Measurements from ENCODE around the gene USH1G.
A peak's percentile ranks its signal among the peaks of the same experiment; 100 is the strongest.
"Not testable (repeated sequence)": the region's sequence is repeated elsewhere in the genome, so short reads cannot be mapped to it uniquely, and the experiment has no call there.

The USH1G gene

DNA sequence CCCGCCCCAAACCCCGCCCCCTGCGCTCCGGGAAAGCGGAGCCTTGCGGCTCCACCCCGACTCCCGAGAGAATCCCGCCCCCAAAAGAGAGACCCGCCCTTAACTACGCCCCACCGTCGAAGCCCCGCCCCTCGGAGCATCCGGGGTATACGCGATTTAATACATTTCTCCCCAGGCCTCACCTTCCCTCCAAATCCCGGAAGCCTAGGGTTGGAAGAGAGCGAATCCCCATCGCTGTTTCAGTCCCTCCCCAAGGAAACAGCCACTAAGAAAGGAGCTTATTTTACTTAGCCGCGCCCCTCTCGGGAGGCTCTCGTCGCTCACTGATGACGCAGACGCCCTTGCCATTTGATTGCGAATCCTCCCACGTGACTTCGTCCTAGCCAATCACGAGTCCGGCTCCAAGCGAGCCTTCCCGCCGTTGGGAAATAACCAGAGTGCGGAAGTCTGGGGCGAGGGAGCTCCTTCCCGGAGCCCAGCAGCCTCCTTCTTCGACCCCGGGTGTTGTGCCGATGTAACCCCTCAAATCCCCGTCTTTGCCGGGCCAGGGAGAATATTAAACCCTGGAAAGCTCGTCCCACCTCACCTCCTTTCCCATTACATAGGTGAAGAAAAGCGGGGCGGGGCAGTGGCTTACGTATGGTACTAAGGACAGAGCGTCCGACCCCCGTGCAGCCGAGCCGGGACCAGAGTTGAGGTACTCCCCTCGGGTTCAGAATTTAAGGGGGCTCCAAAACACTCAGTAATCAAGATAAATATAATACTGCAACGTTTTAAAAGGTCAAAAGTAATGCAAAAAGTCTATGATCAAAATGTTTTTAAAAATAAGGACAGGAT is 49.8 kb downstream of the USH1G start:
- DNase-seq = peak; percentile 100

DNA sequence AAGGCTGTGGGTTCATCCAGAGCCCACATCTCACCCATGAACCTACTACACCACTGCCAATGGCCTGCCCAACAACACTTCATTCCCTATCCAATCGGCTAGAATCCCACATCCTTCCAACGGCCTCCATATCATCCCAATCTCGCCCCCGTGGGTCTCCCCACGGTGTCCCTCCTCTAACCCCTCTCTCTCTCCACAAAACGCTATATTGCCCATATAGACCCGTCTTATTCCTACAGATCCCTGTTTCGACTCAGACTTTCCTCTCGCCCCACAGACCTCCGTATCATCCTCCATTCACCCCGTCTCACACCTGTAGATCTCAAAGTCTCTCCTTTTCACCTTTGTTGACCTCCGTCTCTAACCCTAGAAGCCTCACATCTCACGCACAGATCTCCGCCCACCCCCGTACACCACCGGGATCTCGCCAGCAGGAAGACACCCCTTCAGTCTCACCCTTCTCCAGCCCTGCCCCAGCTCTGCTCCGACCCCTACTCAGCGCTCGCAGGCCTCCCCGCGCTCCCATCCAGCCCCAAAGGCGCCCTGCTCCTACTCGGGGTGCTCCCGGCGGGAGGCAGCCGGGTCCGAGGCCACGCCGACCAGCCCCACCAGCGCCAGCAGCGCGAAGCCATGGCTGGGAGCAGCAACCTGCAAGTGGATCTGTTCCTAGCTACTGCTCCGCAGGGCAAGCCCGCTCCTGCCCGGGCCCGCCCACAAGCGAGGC is 50.6 kb downstream of the USH1G start, which contains the start of gene FDXR:
FDXR (minus strand) TSS at position 682 of the 724 bp plus-strand sequence; CDS start at position 632, 50 bp downstream.
- DNase-seq = no peak

DNA sequence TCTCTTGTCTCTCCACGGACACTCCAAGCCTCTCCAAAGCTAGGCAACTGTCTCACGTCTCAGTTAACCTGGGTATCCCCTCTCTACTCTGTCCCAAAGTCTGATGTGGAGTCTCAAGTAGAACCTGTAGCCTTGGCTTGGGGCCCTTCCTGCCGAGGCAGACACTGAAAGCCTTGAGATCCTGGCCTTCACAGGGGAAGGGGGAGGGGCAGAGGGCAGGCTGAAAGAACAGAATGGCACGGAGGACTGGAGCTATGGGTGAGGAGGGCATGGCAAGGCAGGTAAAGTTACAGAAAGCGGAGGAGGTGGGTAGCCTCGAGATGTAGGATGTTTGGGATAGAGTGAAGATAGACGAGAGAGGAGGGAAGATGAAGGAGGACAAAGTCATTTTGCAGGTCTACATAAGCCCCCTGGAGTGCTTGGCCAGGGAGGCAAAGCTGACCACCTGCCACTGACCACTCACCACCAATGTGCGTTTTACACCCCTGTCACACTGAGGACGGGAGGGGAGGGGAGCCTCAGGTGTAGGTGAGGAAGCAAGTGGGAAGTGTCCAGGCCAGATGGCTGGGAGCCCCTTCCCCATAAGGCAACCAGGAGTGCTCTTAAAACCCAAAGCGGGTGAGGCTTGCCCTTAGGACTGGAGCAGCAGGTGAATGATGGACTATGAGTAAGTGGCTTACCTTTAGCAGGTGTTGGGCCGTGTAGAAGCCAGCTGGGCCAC is 51.5 kb downstream of the USH1G start:
- DNase-seq = no peak

DNA sequence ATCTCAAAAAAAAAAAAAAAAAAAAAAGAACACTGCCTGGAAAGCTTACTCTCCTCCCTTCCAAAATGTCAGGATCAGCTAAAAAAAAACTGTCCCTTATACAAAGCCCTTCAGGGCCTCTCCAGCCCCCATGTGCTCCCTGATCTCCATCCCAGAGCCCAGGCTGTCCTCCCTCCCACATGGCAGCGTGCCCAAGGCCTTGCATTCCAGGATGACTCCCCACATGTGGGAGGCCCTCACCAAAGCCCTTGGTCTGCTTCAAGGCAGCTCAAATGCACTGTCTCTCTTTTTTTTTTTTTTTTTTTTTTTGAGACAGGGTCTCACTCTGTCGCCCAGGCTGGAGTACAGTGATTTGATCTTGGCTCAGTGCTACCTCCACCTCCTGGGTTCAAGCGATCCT is 52.5 kb downstream of the USH1G start:
- DNase-seq = no peak

DNA sequence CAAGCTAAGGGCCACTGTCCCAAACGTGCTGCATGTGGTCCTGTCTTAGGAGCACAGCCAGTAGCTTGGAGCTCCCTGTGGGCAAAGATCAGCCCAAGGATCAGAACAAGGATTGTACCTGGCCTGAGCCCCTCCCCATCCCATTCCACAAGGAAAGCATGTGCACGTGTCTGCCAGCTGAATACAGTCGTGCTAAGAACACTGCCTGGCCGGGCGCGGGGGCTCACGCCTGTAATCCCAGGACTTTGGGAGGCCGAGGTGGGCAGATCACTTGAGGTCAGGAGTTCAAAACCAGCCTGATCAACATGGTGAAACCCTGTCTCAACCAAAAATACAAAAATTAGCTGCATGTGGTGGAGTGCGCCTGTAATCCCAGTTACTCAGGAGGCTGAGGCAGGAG is 53.0 kb downstream of the USH1G start:
- not testable (repeated sequence) for DNase-seq

DNA sequence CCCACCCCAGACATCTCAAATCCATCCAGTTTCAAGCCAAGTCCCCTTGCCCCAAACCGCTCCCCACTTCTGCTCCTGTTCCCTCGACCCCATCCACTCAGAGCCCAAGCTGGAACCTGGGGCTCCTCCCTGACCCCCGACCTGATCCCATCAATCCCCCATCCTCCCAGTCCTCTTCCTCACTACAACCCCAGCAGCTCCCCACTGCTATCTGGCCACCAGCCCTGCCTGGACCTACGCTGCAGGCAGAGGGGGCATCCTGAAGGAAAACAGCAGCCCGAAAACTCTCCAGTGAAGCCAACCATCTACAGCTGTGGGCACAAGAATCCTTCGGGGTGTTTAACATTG is 54.2 kb downstream of the USH1G start:
- no peak for DNase-seq

DNA sequence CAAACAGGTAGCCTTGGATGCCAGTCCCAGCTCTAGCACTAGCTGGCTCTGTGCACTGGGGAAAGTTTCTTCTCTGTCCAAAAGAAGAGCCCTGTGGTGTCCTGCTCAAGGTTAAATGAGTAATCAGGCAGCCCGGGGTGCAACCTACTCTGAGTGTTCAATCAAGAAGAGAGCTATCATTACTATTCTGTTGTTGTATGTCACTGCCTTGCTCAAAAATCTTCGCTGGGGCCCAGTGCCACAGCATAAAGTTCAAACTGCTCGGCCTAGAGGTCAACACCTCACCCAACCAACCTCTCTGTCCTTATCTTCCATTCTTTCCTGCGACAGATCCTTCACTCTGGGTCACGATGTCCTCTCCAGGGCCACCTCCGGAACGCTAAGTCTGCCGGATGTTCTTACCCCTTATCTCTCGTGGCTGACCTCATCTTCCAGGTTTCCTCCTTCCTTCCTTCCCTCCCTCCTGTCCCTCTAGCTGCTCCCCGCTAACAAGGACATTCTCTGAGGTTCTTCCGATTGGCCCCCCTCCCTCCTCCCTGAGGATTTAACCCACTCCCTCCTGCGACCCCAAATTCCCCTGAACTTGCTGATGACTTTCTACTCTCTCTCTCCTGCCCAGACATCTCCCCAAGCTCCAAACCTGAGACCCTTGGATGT is 54.7 kb downstream of the USH1G start:
- DNase-seq = no peak

DNA sequence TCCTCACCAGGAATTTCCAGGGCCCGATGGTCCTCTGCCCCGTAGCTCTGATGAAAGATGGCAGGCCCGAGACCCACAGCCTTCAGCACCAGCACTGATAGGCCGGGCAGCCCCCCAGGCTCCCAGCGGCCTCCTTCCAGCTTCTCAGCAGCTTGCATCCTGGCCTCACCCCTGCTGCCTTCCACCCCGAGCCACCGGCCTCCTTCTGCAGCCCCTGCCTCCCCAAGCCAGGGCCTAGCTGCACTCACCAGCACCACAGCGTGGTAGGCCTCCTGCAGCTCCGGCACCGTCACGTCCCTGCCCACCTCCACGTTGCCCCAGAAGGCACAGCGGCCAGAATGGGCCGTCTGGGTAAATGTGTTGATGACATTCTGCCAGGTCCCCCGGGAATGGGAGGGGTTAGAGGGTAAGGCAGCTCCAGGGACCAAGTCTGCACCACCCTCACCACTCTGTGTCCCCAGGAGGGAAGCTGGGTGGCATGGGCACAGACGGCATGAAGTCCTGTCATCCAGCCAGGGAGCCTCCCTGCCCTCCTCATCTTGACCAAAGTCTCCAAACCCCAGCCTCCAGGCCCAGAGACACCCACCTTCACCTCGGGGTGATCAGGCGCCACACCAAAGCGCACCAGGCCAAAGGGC is 56.7 kb downstream of the USH1G start:
- DNase-seq = no peak
